ENCODE results near the gene DUSP12.
A peak's percentile ranks its signal among the peaks of the same experiment; 100 is the strongest.

The DUSP12 gene

GRCh38 chr1:161727256-161727924, 22.2 kb upstream of the DUSP12 start:
- H3K4me3 ChIP-seq (ENCODE audit: low read length), result peak overlapping the region; percentile 71
- no peak for DNase-seq (ENCODE audit: low read depth)
- no peak for TF ChIP-seq CTCF (conservative IDR thresholded peaks at IDR 0.05; ENCODE audit: low read depth, low read length)

GRCh38 chr1:161728376-161729226, 21.0 kb upstream of the DUSP12 start:
- H3K4me3 ChIP-seq (ENCODE audit: low read length), result no peak overlapping the region
- no peak for DNase-seq (ENCODE audit: low read depth)
- no peak for TF ChIP-seq CTCF (conservative IDR thresholded peaks at IDR 0.05; ENCODE audit: low read depth, low read length)

GRCh38 chr1:161730050-161730564, 19.5 kb upstream of the DUSP12 start:
- TF ChIP-seq CTCF (conservative IDR thresholded peaks at IDR 0.05; ENCODE audit: low read depth, low read length), result no peak
- DNase-seq (ENCODE audit: low read depth), result no peak
- no peak overlapping the region for H3K4me3 ChIP-seq (ENCODE audit: low read length)

- TF ChIP-seq CTCF (conservative IDR thresholded peaks at IDR 0.05; ENCODE audit: low read depth, low read length), result no peak
- no peak overlapping the region for H3K4me3 ChIP-seq (ENCODE audit: low read length)
- no peak for DNase-seq (ENCODE audit: low read depth)
These were observed 18.3 kb upstream of the DUSP12 start for GRCh38 chr1:161731241-161731640.

GRCh38 chr1:161731981-161732718, 17.4 kb upstream of the DUSP12 start:
- TF ChIP-seq CTCF (conservative IDR thresholded peaks at IDR 0.05; ENCODE audit: low read depth, low read length), result no peak
- no peak for DNase-seq (ENCODE audit: low read depth)
- H3K4me3 ChIP-seq (ENCODE audit: low read length), result no peak overlapping the region

- peak; percentile 58 for DNase-seq (ENCODE audit: low read depth)
- no peak overlapping the region for H3K4me3 ChIP-seq (ENCODE audit: low read length)
- TF ChIP-seq CTCF (conservative IDR thresholded peaks at IDR 0.05; ENCODE audit: low read depth, low read length), result no peak
These were observed 16.1 kb upstream of the DUSP12 start for GRCh38 chr1:161733526-161733925.
